Left colon (tissue), 2 donors: ENCODE measurements around the gene DRICH1. TPM values are rescaled to one million over a fixed set of nuclear protein-coding genes. Genes with fewer than 3 reads are reported as not detected.
"Not testable (repeated sequence)": the region's sequence is repeated elsewhere in the genome, so short reads cannot be mapped to it uniquely, and the experiment has no call there.

ENCODE experiments used
- ATAC-seq: fragments of 200-7000 bp; cut with Tn5 transposase; one replicate; pipeline ENCODE4 v1.9.1; 2020; ENCODE audit warnings: mild to moderate bottlenecking, moderate library complexity
- DNase-seq, 2 donors: peaks; one replicate each; pipeline ENCODE4 v3.0.0-alpha.2; 2020
- intact Hi-C, 2 donors: fragments of 100-400 bp; cut with DNase I in 1 of 2; cut with micrococcal nuclease in 1 of 2; formaldehyde crosslinking; loops; one replicate each; pipeline versions ENCODE4 v1.11.2 to v1.14.0; 2022; cut with DNase I, micrococcal nuclease
- total RNA-seq, 2 donors: library from RNA; stranded (reverse); fragmentation: NEBNext Ultra II Directional; extraction: Animal tissue kit (Norgen Biotek cat#: 25700); gene quantifications; one replicate each; pipeline ENCODE4 v1.2.1, GENCODE V29; 2021
- donor health status: DM: no; HTN: no; CAD: no.
- donor health status: DM: yes; HTN: yes; CAD: no.

Gene DRICH1
- total RNA-seq, 2 donors from 2014 or later: 0.64 to 0.67 TPM

DNA sequence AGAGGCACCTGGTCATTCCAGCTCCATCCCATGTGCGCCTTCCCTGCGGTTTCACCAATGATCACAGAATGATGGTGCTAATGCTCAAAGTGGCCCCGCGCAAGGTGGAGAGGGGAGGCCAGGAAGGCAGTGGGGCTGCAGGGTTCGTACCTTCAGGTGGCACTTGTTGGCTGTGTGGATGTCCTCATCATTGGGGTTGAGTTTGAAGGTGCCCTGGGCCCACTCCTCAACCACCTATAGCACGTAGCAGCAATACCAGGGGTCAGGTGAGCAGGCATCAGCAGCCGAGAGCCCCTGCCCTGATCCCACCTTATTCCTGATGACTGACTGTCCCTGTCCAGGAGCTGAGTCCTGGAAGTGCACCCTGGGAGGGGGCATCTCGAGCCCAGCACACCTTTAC, 20.6 kb upstream of the DRICH1 start:
- DNase-seq (no peak), ATAC-seq (no peak)
- intact Hi-C loops: no loop called here

DNA sequence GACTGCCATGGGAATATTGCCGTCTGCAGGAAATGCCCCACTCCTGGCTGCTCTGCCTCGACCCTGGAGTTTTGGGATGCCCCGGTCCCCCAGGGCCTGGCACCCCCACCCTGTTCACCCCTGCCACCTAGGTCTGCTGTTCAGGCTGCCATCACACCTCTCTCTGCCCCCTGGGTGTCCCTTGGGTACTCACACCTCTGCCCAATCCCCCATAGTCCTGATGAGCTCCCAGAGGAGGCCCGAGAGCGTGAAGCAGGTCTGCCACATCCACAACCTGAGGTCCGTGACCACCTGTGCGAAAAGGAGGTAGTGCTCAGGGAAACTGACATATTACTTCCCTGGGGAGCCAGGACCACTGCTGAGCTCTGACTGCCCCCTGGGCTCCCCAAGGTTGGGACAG, 20.2 kb upstream of the DRICH1 start:
- DNase-seq: no peak
- no peak for ATAC-seq
- intact Hi-C loops: no loop called here

DNA sequence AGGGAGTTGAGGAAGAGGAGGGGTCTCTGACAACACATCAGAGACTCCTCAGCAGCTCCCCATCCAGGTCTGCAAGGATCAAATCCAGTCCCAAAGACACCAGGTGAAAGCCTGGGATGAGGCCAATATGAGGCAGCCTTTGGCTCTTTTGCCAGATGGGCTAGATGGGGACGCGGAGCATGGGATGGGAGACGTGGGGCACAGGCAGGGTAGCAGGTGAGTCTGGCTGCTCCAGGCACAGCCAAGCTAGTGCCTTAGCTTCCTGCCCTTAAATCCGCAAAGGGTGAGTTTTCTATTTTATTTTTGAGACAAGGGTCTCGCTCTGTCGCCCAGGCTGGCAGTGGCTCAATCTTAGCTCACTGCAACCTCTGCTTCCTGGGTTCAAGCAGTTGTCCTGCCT, 19.6 kb upstream of the DRICH1 start:
- intact Hi-C loops: no loop called here

DNA sequence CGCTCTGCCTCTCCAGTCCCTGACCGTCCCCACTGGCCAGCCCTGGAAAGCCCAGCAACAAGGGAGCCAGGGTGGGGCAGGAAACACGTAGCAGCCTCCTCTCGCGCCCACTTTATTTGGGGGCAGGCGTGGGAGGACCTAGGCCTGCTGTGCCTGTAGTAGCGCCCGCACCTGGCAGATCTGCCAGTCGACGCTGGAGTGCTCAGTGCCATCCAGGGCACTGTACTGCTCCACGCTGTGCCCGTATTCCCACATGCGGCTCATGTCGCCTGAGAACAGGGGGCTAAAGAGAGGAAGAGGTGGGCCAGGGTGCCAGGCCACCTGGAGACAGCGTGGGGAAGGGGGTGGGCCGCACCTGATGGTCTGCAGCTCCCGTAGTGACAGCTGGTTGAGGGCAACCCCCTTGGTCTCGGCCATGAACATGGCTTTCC, 17.0 kb upstream of the DRICH1 start:
- intact Hi-C loops: no loop called here
- DNase-seq (no peak), ATAC-seq (no peak)

More for the DNA sequence above, 19.6 kb upstream of the DRICH1 start:
- DNase-seq (no peak), ATAC-seq (no peak)

DNA sequence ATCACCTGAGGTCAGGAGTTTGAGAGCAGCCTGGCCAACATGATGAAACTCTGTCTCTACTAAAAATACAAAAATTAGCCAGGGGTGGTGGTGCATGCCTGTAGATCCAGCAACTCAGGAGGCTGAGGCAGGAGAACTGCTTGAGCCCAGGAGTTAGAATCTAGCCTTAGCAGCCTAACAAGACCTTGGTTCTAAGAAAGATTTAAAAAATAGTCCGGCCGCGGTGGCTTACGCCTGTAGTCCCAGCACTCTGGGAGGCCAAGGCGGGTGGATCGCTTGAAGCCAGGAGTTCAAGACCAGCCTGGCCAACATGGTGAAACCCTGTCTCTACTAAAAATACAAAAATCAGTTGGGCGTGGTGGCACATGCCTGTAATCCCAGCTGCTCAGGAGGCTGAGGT, 14.4 kb upstream of the DRICH1 start:
- DNase-seq, intact Hi-C loops: not testable (repeated sequence)

DNA sequence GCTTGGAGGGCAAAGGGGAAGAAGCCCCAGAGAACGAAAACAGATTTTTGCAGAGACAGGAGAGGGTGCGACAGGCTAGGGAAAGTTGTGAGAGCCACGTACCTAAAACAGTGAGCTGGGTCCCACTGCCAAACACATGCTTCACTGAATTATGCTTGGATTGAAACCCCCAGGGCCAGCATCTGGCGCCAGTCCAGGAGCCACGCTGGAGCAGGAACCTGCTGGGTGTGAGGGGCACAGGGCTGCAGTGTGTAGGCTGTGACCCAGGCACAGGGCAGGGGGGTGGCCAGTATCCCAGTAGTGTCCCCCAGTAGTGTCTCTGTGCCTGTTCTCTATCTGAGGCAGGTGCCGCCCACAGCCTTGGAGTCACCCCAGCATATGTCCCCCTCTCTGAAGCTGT, 8.1 kb upstream of the DRICH1 start:
- DNase-seq, ATAC-seq, intact Hi-C loops: not testable (repeated sequence)

More for the DNA sequence above, 14.4 kb upstream of the DRICH1 start:
- ATAC-seq: not testable (repeated sequence)

DNA sequence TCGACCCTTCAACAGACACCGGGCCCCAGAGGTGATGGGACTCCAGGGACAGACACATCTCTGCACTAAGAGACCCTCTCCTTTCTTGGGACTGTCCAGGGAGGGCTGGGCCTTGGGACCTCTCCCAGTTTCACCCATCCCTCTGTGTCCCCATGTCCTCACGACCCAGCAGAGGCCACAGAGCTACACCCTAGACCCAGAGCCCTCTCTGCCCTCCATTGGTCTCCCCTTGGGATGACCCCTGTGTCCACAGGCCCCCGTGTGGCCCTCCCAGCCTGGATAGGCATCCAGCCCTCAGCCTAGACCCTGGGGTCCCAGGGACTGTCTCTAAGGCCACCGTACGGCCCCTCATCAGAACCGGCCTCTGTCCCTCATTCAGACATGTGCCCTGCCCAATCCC, 7.5 kb upstream of the DRICH1 start:
- ATAC-seq (peak; percentile 21), DNase-seq (no peak)
- intact Hi-C loops: no loop called here

DNA sequence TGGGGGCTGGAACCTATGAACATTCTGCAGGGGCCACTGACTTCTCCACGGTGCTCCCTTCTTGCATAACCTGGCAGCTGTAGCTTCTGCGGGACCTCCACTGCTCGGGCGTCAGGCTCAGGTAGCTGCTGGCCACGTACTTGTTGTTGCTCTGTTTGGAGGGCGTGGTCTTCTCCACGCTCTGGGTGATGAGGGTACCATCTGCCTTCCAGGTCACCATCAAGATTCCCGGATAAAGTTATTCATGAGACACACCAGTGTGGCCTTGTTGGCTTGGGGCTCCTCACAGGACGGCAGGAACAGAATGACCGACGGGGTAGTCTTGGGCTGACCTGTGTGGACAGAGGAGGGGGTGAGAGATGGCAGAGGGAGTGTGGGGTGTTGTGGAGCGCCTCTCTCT, 6.5 kb upstream of the DRICH1 start:
- ATAC-seq: peak; percentile 7
- DNase-seq: no peak
- intact Hi-C loops: no loop called here

DNA sequence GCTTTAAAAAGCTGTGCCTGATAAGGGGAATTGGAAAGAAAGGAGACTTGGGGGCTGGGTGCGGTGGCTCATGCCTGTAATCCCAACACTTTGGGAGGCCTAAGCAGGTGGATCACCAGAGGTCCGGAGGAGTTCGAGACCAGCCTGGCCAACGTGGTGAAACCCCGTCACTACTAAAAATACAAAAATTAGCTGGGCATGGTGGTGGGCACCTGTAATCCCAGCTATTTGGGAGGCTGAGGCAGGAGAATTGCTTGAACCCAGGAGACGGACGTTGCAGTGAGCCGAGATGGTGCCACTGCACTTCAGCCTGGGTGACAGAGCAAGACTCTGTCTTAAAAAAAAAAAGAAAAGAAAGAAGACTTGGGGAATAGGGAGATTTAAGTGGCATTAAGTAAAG, 3.2 kb upstream of the DRICH1 start:
- ATAC-seq, intact Hi-C loops, DNase-seq: not testable (repeated sequence)

DNA sequence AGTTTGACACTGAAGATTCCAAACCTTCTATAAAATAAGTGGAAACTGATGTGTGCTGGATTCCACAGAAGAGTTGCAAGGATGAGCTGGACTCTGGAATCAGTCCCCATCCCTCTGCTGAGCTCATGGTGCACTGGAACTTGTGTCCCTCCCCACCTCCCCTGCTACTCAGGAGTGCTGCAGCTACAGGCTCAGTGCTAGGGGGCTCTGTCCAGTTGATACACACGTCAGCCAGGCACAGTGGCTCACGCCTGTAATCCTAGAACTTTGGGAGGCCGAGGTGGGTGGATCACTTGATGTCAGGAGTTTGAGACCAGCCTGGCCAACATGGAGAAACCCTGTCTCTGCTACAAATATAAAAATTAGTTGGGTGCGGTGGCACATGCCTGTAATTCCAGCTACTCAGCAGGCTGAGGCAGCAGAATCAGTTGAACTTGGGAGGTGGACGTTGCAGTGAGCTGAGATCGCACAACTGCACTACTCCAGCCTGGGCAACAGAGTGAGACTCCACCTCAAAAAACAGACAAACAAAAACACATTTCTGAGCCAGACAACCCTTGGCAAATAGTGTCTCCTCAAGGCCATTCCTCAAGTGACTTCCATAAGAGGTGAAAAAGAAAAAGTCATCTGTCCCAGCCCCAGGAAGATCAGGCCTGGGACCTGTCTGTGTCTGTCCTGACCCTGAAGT, 3.9 kb downstream of the DRICH1 start:
- ATAC-seq, DNase-seq, intact Hi-C loops: not testable (repeated sequence)

DNA sequence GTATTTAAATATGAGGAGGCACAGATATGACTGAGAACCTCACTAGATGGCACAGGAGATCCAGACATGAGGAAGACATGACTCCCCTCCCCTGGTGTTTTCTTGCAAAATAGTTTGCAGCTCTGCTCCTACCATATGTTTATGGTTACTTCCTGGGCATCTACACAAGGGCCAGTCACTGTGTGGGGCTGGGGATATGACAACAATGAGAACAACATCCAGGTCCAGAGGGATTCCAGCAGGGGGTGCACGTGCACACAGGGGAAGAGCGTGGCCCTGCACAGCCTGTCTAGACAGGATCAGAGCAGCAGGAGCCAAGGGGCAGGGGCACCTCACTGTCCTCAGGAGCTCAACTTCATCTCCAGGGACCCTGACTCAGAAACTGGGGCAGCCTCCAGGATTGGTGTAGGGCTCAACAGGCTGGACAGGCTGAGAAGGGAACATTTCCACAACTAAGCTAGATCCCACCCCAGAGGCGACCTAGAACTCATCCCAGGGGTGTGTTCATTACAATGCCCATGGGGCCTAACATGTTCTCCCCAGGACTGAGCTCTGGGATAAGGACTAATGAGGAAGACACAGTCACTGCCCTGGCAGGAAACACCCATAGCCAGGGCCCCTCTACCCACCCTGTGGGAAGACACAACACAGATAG, 4.6 kb downstream of the DRICH1 start:
- intact Hi-C loops: not testable (repeated sequence)
- peak; percentile 92 for ATAC-seq
- DNase-seq: peak in 1 of 2 donors; percentile 68

DNA sequence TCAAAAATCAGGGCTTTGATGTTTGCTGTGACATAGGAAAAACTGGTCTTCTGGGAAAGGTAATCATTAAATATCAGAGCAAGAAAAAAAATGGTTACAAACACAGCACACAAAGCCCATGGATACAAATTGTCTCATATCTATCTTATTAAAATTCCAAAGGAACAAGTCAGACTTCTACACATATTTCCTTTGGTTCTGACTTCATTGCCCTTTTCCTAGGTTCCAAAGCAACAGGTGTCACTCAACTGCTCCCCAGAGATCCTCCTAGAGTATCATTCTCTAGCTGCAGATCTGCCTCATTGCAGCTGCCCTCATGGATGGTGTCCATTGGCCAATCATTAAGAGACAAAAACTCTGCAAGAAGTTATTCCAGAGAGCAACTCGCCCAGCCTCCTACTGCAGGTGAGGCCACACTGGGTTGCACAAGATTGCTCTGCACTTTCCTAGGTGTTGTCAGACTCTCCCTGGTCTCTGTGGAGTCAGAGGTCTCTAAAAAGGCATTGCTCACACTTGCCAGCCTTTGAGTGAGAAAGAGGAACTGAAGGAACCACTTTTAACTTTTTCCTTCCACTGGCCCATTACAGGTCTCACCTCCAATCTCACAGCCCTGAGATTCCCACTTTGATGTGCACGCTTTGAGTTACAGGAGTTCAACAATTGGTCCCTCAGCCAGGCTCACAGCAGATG, 5.7 kb downstream of the DRICH1 start:
- ATAC-seq: no peak
- intact Hi-C loops: no loop called here
- DNase-seq: no peak

DNA sequence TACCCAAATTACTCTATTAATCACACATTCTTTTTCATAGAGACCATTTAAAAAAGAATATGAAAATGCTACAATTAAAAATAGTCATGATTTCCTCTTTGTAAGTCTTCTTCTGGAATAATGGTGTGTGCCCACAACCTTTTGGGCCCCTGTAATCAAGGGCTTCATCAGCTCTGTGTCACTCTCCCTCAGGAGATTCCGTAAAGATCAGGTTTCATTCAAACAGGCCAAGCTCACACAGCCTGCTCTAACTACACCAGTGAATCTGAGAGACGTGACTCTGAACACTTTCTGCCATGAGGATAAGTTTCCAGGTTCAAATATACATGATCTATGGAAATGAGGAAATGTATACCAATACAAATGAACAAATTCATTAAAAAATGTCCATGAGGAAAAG, 9.5 kb downstream of the DRICH1 start:
- intact Hi-C loops: no loop called here
- DNase-seq (no peak), ATAC-seq (no peak)

DNA sequence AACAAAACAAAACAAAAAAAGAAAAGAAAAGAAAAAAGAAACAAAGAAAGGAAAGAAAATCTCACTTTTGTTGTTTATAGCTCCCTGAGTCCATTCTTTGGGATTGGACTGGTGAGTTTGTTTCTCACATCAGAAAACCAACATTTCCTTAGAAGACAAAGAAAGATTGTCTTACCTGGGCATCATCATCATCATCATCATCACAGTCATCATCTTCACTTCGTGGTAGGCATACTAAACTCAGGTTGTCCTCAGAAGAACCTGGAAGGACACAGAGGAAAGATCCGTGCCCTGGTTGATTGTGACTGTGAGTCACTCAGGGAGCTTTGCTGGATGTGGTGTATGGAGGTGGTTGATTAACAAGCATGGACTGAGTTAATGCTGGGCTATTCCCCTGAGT, 10.2 kb downstream of the DRICH1 start:
- intact Hi-C loops, ATAC-seq, DNase-seq: not testable (repeated sequence)

DNA sequence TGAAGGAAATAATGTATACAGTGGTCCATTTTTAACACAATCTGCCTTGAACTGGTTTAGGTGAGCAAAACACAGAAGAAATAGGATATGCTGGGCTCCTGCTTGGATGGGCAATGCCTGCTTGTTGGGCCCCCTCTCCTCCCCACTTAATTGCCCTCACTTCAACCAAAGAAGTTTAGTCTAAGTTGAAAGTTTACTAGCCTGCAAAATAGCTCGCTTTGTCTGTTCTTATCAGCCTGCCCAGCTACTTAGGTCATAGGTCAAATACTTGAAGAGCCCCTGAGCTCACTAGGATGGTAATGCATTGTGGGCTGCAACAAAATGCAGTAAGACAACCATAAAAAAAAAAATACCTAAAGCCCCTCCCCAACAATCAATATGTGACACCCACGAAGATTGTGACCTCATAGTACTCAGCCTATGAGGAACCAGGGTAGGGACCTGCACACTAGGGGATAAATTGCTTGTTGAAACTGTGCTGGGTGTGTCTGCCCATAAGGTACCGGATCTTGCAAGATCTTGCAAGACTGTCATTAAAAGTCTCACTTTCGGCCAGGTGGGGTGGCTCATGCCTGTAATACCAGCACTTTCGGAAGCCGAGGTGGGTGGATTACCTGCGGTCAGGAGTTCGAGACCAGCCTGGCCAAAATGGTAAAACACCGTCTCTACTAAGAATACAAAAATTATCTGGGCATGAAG, 10.9 kb downstream of the DRICH1 start:
- DNase-seq (peak; percentile 13 to 38), ATAC-seq (peak; percentile 82)
- intact Hi-C loops: no loop called here

DNA sequence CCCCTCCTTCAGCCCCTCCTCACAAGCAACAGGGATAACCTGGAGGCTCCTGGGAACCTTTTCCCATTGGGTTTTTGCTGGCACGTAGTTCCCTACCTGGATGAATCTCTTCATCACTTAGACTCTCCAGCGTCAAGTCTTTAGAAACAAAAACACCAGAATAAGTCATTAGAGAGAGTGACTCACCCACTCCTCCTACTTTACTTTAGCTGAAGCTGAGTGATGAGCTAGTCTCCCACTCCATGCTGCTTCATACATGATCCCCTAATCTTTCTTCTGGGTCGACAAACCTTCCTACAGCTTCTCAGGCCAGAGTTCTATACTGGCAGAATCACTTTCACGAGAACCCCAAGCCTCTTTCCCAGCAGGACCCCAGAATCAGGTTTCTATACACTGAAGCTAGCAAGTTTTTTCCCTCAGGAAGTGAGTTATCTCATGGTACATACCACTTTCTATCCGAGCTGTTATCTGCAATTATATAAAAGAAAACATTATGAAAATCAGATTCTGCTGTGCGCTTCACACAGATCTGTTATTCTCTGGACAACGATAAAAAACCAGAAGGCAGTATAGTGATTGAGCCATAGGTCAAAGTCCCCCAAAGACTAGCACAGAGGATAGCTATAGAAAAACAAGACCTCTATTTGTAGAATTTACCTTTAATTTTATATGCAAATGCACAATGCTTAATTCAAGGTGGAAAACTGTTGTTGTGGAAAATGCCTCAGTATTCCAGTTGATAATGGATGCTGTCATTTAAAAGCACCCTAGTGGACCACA, 18.7 kb downstream of the DRICH1 start:
- intact Hi-C loops: loop anchor here in 1 of 2 donors (10.0 kb wide), 1 partner anchor 59 kb away; no protein-coding TSS in a partner anchor
- peak; percentile 66 for ATAC-seq
- DNase-seq: no peak

DNA sequence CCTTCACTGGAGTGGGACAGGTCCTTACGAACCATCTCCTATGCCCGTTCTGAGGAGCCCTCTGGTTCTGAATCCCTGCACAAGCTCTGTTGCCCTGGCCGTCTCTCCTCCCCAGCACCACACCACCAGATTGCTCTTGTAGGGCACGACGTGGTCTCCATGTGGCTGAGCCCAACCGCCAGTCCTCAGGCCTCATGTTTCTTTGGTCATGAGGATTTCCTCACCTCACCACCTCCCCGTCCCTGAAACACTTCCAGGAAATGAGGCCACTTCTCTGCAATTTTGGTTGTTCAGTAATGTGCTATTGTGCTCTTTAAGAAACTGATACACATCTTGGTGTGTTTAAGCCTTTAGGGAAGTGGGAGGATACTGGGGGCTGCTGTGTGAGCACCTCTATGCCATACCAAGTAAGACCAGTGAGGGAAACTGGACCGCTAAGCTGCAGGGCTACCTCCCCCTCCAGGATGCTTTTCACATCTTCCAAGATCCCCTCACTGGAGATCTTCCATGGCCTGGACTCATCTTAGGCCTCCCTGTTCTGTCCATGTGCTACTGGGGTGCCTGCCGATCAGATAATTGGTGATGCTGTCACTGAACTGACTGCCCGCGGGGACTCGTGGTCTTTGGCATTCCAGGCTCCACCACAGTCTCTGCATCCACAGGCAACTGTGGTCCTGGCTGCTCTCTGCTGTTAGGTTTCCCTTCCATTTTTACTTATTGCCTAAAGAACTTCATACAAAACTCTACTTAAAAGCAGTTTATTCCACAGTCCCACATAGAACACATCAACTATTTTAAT, 21.9 kb downstream of the DRICH1 start:
- DNase-seq (no peak), ATAC-seq (no peak)
- intact Hi-C loops: loop anchor here in 1 of 2 donors (10.0 kb wide), 1 partner anchor 55 kb away; no protein-coding TSS in a partner anchor

DNA sequence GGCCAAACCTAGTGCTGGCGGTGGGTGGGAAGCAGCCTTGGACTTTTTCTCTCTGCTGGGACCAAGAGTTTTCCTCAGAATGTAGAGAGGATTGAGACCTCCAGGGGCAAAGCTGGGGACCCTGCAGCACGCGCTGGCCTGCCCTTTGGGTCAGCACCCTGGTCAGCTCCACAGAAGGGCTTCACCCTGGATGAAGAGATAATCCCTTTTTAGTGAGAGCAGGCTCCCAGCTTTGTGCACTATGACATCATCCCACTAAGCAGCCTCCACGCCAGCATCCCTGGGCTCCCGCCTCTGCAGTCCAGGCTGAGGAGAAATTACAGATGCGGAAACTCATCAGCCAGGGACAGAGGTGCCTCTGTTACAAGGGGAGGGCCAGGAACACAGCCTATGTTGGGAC, 23.5 kb downstream of the DRICH1 start:
- ATAC-seq (no peak), DNase-seq (no peak)
- intact Hi-C loops: no loop called here
